HFF-Myc (cell line): Measurements from ENCODE around the gene SGSM1.
A peak's percentile ranks its signal among the peaks of the same experiment; 100 is the strongest.

Source experiments
- DNase-seq: peaks from one replicate; pipeline ENCODE4 v3.0.0-alpha.2; 2011; ENCODE audit warnings: low read depth; ENCODE audit errors: extremely low read depth
- H3K4me3 ChIP-seq: replicated peaks from 2 replicates; pipeline ENCODE4 v1.5.1; 2011; ENCODE audit warnings: low read depth, mild to moderate bottlenecking, control low read depth, low read length
- CTCF ChIP-seq: IDR thresholded peaks from 2 replicates; pipeline ENCODE4 v1.5.1; 2012; ENCODE audit warnings: mild to moderate bottlenecking, low read depth, low read length, control low read depth; ENCODE audit errors: missing control alignments

SGSM1 gene

GRCh38 chr22:24953384-24954113 lies 147.5 kb downstream of the SGSM1 start:
- TF ChIP-seq CTCF = no peak
- no peak for DNase-seq

GRCh38 chr22:24954114-24954463 lies 148.1 kb downstream of the SGSM1 start:
- H3K4me3 ChIP-seq = no peak overlapping the region
- no peak for DNase-seq
- no peak for TF ChIP-seq CTCF

More at GRCh38 chr22:24953384-24954113, 147.5 kb downstream of the SGSM1 start:
- peak overlapping the region; percentile 42 for H3K4me3 ChIP-seq

- H3K4me3 ChIP-seq = no peak overlapping the region
- no peak for DNase-seq
- TF ChIP-seq CTCF = no peak
Observed at GRCh38 chr22:24954856-24955255, 148.8 kb downstream of the SGSM1 start.

- DNase-seq = no peak
- TF ChIP-seq CTCF = no peak
- H3K4me3 ChIP-seq = no peak overlapping the region
Observed at GRCh38 chr22:24957043-24957442, 151.0 kb downstream of the SGSM1 start.

- no peak for TF ChIP-seq CTCF
- DNase-seq = no peak
- H3K4me3 ChIP-seq = no peak overlapping the region
Observed at GRCh38 chr22:24961217-24961844, 155.3 kb downstream of the SGSM1 start.

GRCh38 chr22:24962094-24962493 lies 156.1 kb downstream of the SGSM1 start:
- DNase-seq = no peak
- H3K4me3 ChIP-seq = no peak overlapping the region
- TF ChIP-seq CTCF = no peak
